Measurements from ENCODE around the gene CCDC12.

CCDC12 gene

DNA sequence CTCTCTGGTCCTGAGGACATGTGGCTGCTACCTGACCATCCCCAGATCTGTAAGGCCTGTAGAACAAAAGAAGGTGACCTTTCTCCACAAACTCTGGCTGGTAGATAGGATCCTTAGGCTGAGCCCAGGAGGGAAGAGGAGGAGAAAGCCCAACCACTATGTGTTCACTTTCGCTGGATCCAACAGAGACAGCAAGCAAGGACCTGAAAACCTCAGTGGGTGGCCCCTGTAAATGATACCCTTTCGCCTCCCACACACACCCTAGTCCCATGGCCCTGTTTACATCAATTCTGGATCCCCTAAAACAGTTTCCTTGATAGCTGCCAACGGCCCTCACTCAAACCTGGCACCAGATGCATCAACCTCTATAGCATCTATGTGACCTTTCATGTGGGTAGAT is 22.4 kb downstream of the CCDC12 start:
- no peak for DNase-seq

DNA sequence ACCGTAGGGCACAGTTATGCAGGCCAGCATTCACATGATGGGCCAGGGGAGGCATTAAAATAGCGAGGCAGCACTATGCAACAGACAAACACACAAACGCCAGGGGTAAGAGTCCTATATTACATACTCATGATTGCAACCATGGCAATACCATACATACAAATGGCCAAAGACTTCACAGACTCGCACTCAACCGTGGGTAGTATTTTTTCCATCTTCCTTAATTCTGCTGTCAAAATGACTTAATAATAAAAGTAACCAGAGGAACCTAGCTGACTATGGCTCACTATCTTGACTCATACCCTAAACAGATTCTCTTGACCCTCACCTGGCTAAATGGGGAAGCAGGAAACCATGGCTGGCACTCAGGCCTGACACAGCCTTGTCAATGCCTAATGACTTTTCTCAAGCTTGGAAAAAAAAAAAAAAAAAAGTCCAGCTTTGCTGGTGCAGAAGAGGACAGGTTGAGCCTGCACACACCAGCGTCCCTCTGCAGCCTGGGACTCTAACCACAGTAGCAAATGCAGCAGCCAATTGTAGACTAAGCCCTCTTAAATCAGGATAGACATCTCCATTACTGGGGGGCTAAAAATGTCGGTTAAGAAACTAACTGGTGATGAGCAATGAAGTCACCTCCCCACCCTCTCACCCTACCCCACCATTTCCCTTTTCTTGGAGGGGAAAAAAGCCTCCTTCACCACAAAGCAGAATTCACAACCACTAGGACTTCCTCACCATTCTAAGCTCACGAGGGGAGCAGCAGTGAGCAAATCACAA is 23.1 kb downstream of the CCDC12 start:
- DNase-seq: peak; percentile 49

DNA sequence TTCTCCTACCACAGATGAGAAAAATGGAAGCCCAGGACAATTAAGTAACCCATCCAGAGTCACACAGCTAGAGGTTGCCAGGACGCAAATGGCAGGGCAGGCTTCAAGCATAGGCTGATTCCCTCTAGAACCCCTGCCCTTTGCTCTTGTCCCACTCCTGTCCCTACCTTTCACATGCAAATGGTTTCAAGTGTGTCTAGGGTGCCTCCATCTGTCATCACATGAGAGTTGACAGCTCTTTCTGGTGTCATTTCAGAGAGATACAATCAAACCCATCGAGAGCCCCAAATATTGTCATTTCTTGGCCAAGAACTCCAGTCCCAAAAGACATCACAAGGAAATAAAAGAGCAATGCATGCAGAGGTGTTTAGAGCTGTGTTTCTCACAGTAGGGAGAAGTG is 23.7 kb downstream of the CCDC12 start:
- DNase-seq: no peak

DNA sequence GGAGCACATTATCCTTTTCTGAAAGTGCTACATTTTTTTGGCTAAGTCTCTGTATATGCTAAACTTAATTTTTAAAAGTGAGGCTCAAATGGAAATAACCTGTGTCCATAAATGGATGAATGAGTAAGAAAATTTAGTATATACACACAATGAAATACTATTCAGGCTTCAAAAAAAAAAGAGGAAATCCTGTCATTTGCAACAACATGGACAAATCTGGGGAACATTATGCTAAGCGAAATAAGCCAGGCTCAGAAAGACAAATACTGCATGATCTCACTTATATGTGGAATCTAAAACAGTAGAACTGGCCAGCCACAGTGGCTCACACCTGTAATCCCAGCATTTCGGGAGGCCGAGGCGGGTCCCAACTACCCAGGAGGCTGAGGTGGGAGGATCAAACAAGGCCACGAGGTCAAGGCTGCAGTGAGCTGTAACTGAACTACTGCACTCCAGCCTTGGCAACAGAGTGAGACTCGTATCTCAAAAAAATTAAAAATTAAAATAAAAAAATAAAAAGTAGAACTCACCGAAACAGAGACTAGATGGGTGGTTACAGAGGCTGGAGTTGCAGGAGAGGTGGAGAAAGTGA is 25.8 kb downstream of the CCDC12 start:
- no peak for DNase-seq

DNA sequence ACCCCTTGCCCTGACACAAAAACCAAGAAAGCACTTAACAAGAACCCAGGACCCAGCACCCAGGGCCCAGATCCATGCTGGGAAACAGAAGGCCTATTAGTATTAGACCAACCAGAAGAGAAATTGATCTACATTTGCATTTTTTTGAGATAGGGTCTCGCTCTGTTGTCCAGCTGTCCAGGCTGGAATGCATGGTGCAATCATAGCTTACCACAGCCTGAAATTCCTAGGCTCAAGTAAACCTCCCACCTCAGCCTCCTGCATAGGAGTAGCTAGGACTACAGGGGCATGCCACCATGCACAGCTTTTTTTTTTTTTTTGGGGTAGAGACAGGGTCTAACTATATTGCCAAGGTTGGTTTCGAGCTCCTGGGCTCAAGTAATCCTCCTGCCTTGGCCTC is 26.4 kb downstream of the CCDC12 start:
- no peak for DNase-seq

DNA sequence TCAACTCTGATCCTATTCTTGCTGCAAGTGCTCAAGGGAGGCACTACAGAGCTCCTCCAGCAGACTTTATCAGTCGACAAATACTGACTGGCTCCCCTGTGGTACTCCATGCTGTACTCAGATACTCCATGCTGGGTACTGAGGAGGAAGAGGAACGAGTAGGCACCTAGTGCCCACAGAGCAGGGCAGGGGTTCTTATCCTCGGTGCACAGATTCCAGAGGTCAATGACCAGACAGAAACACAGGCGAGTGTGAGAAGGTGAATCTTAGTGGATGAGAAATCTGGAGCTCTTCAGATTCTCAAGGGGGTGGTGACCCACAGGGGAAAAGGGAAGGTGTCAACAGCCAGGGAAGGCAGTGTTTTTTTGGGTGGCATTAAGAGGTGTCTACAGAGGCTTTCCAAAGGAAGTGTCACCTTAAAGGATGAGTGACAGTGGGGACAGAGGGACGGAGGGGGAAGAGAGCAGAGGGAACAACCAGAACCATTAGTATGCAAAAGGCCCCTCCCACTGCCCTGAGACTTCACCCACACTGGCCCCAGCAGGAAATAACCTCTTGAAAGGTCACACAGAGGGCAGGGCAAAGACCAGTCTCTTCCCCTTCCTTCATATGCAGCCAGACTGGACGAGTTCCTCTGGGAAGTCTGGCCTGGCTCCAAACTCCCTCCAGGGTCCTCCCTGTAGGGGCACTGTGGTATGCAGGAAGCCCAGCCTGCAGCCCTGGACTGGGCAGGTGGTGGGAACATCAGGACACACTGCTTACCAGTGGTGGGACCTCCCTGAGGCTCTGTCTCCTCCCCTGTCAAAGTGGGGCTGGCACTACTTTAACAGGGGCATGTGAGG is 27.5 kb downstream of the CCDC12 start:
- DNase-seq: peak; percentile 26

DNA sequence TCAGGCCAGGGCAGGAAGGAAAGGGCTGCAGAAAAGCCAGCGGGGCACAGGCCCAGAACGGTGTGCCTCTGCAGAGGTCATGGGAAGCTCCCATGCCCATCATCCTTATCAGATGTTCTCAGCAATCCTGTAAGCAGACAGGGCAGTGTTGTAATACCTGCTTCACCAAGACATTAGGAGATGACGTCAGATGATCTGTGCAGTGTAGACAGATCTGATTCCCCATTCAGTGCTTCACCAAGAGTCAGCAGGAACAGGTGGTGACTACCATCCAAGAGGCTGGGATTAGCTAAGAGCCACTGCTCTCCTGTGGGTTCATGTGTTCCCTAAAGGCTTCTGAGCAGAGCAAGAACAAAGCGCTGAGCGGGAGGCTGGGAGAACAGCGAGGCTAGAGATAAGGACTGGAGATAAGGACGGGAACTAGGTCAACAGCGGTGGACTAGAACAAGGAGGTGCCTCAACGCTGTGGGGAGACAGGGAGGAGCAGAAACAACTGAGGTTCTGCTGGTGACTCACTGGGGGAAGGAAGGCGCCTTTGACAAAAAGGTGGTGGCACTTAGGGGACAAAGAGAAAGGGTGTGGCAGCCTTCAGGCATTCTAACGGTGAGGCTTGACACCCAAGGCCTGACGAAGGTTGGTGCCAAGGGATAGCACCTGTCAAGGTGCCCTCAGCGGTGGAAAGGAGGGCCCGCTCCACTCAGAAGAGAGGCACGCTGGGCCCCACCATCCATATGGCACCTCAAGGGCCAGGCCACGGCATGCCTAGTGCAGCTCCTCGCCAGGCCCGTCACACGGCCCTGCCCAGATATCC is 28.4 kb downstream of the CCDC12 start:
- DNase-seq: peak; percentile 94

DNA sequence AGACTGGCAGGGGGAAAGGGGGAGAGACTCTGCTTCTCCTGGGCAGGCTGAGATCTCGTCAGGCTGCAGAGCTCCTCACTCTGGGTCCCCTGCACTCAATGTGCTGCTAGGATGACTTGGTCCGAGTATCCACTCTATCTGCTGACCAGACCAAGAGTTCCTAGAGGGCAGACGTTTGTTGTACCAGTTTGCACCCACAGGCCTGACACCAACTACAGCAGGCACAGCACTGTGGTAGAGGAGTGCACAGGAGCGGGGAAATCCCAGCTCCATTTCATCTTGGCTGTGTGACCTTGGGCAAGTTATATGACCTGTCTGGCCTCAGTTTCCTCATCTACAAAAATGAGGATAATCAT is 29.0 kb downstream of the CCDC12 start:
- no peak for DNase-seq

DNA sequence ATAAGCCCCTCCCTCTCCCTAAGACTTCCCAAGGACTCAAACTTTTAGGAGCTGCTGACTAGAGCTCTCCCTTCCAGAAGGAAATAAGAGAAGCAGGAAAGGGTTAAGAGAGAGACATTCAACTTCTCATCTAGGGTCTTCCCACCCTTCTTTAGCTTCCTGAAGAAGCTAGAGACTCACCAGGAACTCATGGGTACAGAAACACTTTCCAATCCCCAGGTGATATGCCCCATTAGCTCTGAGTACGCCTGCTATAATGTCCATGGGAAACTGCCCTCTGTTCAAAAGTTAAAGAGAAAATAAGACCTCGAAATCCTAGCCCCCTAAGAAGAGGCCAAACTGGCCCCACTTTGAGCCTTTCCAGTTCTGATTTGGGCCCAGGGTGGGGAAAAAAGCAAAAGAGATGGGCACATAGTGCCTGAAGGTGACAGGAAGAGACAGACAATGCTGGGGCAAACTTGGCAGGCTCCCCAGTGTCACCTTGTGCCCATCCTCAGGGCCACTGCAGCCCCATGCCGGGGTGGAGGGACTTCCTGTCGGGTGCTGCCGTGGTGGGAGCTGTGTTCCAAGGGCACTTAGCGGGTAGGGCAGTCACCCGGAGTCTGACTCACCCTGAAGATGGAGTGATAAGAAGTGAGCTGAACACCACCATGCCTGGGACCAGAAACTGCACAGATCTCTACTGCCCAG is 29.5 kb downstream of the CCDC12 start:
- peak; percentile 91 for DNase-seq

DNA sequence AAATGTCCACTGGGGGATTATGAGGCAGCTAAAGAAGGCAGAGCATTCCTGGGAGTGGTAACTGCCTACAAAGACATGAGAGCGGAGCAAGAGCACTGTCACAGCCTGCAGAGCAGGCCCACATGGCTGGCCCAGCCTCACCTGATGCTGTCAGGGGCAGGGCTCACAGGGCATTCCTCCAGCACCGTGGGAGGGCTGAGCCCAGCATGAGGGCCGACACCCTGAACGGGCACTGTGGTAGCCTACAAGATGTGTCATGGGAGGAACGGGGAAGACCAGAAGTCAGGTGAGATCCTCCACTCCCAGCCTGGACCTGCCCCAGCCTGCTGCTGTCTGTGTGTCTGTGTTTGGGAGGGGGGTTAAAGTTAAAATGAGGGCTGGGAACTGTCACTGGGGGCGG is 30.1 kb downstream of the CCDC12 start:
- DNase-seq: no peak

DNA sequence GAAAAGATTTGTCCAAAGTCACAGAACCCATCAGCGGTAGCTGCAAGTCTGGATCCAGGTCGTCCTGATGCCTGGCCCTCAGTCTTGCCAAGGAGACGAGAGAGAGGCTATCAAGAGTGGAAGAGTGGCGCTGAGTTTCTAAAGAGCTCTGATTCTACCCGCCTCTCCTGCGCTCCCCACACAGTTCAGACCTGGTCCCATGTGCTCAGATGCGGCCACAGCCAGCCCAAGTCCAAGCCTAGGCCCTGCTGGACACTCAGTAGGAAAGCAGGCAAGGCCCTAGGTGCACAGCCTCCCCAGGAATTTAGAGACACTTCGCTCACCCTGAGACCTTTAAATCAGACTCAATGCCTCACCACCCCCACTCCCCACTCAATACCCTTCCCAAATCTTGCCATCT is 32.4 kb downstream of the CCDC12 start:
- no peak for DNase-seq

DNA sequence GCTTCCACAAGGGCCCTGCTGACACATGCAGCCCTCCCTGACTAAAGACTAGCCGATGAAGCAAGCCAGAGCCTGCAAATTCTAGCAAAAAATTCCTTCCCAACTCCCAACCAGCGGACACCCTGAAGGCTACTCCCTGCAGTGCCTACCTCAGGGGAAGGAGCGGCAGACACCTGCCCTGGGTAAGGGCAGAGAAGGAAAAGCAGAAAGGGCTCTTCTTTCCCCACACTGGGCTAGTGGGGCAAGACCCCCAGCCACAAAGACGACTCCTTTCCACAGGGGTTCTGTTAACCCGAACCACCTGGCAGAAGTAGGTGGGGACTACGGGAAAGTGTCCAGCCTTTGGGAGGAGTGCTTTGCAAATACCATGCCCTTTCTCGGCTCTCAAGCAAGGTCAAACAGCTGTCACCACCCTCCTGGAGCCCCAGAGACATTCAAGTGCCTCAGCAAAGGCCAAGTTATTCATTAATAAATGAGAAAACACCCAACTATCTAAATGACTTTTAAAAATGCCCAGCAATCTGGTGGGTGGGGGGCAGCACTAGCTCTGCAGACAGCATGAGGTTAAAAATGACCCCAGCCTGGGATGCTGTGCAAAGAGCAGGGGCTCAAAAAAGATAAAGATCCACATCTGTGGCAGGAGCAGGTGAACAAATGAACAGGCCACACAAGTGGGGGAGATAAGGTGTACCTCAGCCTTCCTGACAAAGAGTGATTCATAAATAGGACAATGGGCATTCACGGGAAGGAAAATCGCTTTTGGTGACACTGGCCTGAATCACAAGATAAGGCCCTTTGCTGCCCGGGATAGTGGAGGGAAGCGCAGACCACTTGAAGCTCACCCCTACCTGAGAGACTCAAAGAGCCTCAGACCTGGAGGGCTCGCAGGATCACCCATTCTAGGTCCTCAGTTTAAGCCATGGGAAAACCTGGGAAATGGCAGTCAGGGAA is 33.0 kb downstream of the CCDC12 start:
- DNase-seq: no peak

DNA sequence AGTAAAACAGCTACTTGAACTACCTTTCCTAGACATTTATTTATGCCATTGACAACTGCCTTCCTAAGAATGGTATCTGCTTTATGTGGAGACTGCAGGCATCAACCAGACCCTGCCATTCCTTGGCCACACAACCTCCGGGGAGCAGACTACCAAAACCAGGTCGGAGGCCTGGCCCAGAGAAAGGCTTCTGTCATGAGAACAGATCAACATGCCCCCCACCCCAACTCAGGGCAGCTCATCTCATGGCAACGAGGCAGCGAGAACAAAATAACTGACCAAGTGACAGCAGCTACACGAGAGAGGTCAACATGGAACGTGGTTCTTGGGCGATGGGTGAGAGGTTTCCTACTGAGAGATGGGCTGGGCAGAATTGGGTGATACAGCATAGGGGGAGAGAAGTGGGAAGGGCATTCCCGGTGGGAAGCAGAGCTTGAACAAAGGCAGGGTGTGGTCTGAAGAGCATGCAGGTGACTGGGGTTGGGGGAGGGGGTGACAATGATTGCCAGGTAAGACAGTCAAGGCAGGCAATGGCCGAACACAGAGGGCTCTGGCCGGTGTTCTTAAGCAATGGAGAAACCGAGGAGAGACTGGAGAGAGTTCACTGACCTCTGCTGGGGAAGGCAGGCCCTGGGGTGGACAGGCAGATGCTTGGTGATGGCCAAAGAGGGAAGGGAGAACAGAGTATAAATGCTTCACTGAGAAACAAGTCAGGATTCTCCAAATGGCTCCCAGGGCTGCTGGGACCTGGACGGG is 33.9 kb downstream of the CCDC12 start:
- no peak for DNase-seq

DNA sequence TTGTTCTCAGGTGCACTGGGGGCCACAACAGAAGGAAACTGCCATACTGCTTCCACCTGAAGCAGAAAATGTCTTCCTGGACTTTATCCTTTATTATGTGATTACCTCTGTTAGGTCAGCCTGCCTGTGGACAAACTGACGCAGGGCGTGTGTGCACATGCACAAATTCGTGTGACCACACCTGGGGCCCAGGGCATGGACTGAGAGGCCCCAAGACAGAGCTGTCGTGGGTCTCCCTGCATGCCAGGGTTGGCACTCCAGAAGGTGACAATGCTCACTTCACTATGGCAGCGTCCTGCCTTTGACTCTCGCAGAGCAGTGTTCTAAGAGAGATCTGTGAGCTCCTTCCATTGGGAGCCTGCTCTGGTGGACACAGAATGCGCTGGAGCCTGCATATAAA is 34.5 kb downstream of the CCDC12 start:
- DNase-seq: no peak

DNA sequence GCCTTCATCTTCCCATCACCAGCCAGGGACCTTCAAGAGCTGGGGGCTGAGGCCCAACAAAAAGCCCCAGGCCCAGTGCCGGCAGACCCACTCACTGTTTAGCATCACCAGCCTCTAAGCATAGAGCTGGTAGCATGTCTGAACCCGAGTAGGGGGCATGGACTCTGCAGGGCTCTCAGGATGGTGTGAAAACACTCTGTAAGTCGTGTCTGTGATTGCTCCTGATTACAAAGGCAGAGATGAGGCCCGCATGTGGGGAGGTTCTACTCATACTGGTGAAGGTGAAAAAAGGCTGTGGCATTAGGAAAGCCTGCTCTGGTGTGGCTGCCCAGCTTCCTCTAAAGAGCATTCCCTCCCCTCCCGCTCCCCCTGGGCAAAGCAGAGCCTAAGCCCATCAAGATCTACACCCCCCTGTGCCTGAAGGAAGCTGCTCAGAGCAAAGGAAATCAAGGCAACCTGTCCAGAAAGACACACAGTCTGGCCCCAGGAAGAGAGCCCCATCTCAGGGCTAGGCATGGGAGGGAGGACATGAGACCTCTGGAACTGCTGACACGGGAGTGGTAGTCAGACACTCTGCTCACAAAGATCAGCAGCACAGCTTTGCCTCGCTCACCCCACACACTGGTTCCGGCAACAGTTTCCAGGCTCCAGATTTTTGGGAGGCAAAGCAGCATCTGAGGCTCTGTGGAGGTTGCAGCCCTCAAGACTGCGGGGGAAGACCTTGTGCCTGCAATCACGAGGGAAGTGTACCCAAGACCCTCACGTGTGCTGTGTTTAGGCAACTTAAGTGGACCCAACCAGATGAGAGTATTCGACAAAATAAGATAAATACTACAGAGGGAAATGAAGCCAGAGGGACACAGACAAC is 36.7 kb downstream of the CCDC12 start:
- DNase-seq: no peak

DNA sequence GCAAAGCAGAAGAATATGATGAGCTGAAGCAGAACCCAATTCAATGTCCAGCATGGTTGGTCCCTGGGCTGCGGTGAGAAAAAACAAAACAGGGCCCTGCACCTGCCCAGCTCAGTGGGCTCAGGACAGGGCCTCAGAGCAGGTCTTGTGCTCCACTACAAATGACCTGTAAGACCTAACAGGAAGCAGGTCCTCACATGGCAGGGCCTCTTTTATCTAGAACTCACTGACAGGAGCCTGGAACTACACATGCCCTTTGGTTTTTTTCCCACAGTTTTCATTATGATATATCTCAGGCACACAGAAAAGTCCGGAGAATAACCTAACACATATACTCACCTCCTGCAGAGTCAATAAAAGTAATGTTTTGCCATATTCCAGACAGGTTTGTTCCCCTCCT is 38.4 kb downstream of the CCDC12 start:
- DNase-seq: no peak

DNA sequence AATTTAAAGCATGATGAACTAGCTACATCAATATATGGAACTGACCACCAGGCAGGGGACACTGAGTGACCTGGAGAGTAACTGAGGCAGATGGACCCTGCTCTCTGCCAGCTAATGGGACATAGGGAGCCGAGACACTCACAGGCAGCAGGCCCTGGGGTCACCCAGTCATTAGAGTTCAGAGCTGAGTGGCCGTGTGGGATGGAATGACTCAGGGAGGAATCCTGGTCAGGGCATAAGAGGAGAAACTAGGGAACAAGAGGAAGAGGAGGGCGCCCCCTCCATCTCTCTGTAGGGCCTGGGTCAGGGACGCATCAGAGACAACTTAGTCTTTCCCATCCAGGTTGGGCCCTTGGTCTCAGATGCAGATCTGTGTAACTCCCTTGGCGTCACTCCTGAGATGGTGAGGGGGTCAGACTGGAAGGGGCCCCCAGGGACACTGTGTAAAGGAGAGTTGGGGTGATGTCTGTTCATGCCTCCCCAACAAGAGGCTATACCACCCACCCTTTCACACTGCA is 39.8 kb downstream of the CCDC12 start:
- DNase-seq: no peak

DNA sequence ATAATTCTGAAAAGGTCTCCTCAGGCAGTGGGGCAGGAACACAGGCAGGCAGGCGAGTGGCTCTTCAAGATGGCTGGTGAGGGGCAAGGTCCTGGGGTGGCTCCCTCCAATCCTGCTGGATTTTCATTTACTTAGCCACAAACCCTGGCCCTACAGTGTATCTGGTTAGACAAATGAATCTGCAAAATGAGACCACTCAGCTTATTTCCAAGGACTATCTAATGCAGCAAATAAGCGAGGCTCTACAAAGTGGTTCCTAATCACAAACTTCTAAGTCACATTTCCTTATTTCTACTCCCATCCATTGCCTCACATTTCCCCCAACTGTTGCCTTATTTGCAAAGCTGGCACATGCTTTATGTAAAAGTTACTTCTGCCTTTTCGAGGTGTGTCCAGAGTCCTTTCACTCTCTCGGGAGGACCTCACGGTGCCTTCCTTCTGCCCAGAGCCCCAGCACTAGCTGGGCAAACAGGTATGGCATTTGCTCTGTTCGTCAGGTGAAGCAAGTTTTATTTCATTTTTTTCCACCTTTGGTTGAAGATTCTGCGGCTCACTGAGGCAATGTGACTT is 40.5 kb downstream of the CCDC12 start:
- no peak for DNase-seq
